NB4 (cell line): ENCODE measurements around the gene B3GALT5.

Experiments used
- DNase-seq: peaks from one replicate; pipeline ENCODE4 v3.0.0; 2010; ENCODE audit warnings: low read depth
- H3K4me3 ChIP-seq: one replicate; pipeline ENCODE4 v1.5.1; 2011; ENCODE audit warnings: mild to moderate bottlenecking, low read depth, low read length, moderate library complexity
- CTCF ChIP-seq: IDR thresholded peaks from one replicate; pipeline ENCODE4 v1.5.1; 2012; ENCODE audit warnings: low read depth, low read length
- MAX ChIP-seq: IDR thresholded peaks from 2 replicates; pipeline ENCODE4 v1.6.1; 2011; ENCODE audit warnings: low read depth, low read length
- MYC ChIP-seq: IDR thresholded peaks from 2 replicates; pipeline ENCODE4 v1.6.1; 2011; ENCODE audit warnings: low read depth, low read length
- POLR2A ChIP-seq: IDR thresholded peaks from 2 replicates; pipeline ENCODE4 v1.6.1; 2011; ENCODE audit warnings: mild to moderate bottlenecking; ENCODE audit not compliant: insufficient read length; ENCODE audit errors: extremely low read depth

B3GALT5 gene

DNA sequence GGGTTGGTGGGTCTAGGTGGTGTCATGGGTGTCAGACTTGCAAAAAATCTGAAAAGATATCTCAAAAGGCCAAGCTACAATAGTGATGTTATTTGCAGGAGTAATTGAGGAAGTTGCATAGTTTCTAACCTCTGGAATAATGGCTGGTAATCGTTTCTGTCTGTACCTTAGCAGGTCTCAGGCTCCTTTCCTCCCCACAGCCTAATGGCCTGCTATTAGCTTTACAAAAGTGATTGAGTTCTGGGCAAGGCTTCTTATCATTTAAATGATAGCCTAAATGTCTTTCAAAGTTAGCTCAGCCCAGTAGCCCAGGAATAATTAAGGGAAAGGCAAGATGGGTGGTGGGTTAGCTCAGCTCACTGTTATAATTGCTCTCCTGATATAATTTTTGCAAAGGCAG lies 94.6 kb downstream of the B3GALT5 start:
- no peak for DNase-seq
- no peak for TF ChIP-seq MAX
- no peak for TF ChIP-seq POLR2A
- TF ChIP-seq CTCF, result no peak
- no peak for TF ChIP-seq MYC
- H3K4me3 ChIP-seq, result no peak overlapping the region

DNA sequence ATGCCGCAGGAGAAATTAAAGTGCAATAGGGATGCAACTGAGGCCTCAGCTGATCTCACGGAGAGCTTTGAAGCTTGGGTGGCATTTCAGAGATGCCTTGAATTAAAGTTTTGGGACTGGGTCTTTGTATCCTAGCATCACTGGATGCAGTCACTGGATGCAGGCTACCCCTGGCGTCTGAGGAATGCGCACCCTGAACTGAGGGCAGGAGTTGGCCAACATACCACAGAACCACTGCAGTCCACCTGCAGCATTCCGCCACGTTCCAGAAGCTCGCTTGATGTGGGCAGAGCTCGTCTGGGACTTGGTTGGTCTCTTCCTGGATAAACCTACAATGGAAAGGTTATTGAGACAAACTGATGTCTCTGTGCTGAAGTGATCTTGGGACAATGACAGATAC lies 98.1 kb downstream of the B3GALT5 start:
- no peak for DNase-seq
- TF ChIP-seq MYC (no peak), MAX (no peak), POLR2A (no peak), CTCF (no peak)

DNA sequence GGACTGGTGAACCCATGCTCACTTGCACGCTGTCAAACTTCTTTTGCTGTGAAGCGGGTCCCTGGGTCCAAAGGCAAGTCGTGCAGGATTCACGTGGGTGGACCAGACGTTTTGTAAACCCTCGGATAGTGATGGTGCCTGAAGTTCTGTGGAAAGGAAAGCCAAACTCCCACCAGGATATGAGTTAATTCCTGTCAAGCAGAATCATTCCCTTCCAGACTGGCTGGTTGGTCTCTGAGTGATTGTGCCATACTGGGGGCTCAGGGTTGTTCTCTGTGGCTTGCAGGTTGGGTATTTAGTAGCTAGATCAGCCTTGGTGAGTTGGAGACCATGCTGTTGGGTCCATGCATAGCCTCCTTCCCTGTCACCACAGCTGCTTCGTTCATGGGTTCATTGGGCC lies 99.5 kb downstream of the B3GALT5 start:
- no peak overlapping the region for H3K4me3 ChIP-seq
- DNase-seq, result no peak
- TF ChIP-seq MYC, result no peak

More for the DNA sequence above, 98.1 kb downstream of the B3GALT5 start:
- no peak overlapping the region for H3K4me3 ChIP-seq

- no peak overlapping the region for H3K4me3 ChIP-seq
- no peak for TF ChIP-seq MAX
- no peak for TF ChIP-seq POLR2A
- no peak for TF ChIP-seq MYC
- no peak for TF ChIP-seq CTCF
- DNase-seq, result peak; percentile 5
Measured at GRCh38 chr21:39712976-39713375, 100.2 kb downstream of the B3GALT5 start.

DNA sequence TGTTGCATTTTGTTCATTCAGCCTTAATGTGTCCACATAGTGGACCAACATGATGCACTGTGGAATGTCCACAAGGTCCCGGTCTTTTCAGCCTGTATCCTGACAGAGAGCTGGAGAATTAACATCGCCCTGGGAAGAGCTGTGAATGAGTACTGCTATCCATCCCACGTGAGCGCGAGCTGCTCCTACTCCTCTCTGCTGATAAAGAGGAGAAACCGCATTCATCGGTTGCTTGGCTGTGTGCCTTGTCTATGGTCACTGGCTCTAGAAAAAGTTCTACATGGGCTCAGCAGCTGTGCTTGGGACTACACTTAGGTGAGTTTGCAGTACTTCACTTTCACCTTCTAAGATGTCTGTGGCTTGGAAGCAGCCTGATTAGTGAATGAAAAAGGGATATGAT lies 101.2 kb downstream of the B3GALT5 start:
- DNase-seq, result no peak
- H3K4me3 ChIP-seq, result no peak overlapping the region
- TF ChIP-seq MYC (no peak), CTCF (no peak), MAX (no peak), POLR2A (no peak)

DNA sequence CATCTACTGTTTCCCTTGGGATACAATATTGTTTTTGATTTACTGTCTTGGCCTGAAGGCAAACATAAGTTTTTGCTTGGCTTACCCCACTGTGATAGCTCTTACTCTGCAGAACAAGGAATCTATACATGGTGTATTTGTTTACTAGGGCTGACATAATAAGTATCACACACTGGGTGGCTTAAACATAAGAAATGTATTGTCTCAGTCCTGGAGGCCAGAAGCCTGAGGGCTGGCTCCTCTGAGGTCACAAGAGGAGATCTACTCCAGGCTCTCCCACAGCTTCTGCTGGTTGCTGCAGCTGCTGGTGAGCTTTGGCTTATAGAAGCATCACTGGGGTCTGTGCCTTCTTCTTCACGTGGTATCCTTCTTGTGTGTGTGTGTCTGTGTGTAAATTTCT lies 101.6 kb downstream of the B3GALT5 start:
- no peak for TF ChIP-seq CTCF
- TF ChIP-seq MYC, result no peak
- TF ChIP-seq POLR2A, result no peak
- no peak for TF ChIP-seq MAX
- H3K4me3 ChIP-seq, result no peak overlapping the region
- DNase-seq, result no peak
